ENCODE data around the gene PTPRR. TPM values are rescaled to one million over a fixed set of nuclear protein-coding genes. Genes with fewer than 3 reads are reported as not detected.

The PTPRR gene
- total and polyA plus RNA-seq, 2 donors (not counting 1 experiment from before 2014, with no cell fraction given), result not detected

DNA sequence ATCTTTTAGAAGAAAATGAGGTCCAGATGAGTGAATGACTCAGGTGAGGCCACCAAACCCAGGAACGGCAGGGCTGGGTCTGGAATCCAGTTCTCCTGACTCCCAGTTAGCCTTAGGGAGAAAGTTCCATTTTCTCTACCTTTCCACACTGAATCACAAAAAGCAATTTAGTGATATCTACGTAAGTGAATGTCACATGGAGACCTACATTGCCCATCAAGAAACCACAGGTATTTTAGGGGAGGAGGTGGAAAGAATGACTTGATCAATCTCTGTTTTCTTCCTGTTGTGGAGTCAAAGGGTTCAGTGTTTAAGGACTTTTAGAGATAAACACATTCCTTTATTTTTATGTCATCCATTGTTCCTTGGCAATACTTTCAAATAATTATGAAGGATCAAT, 176.4 kb downstream of the PTPRR start:
- peaks cover 0 to 4% (median 0%) of the 10 kb centered on the region in 4 experiments for H3K27me3 ChIP-seq (replicated peaks in 1 of 4; ENCODE audit: control extremely low read depth in 1 of 4, control insufficient read depth in 3 of 4, insufficient read depth in 4 of 4, low read length in 3 of 4)
- no peaks in the 10 kb centered on the region for H3K79me2 ChIP-seq (ENCODE audit: control insufficient read depth, insufficient read depth, low read length)
- no peaks in the 10 kb centered on the region for H3K36me3 ChIP-seq (replicated peaks in 1 of 2; ENCODE audit: control extremely low read depth in 1 of 2, control insufficient read depth in 1 of 2, extremely low read depth in 1 of 2, insufficient read depth in 2 of 2, low read length in 1 of 2)
- peaks cover 13% of the 10 kb centered on the region for H3K27me3 Mint-ChIP-seq
- TF ChIP-seq EZH2 (IDR thresholded peaks at IDR 0.05; ENCODE audit: borderline replicate concordance, insufficient read depth, low read depth, low read length, poor library complexity, severe bottlenecking), result no peak
- TF ChIP-seq, protein P1, sequence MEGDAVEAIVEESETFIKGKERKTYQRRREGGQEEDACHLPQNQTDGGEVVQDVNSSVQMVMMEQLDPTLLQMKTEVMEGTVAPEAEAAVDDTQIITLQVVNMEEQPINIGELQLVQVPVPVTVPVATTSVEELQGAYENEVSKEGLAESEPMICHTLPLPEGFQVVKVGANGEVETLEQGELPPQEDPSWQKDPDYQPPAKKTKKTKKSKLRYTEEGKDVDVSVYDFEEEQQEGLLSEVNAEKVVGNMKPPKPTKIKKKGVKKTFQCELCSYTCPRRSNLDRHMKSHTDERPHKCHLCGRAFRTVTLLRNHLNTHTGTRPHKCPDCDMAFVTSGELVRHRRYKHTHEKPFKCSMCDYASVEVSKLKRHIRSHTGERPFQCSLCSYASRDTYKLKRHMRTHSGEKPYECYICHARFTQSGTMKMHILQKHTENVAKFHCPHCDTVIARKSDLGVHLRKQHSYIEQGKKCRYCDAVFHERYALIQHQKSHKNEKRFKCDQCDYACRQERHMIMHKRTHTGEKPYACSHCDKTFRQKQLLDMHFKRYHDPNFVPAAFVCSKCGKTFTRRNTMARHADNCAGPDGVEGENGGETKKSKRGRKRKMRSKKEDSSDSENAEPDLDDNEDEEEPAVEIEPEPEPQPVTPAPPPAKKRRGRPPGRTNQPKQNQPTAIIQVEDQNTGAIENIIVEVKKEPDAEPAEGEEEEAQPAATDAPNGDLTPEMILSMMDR (IDR thresholded peaks at IDR 0.05), result no peak
- DNase-seq (no peak), ATAC-seq (ENCODE audit: low read depth) (no peak)
- H3K9me3 ChIP-seq (ENCODE audit: control extremely low read depth in 1 of 3, control insufficient read depth in 2 of 3, insufficient read depth in 1 of 3, low read length in 2 of 3), result no peaks in the 10 kb centered on the region
- H3K4me2 ChIP-seq (replicated peaks; ENCODE audit: low read depth, low read length, poor library complexity, severe bottlenecking), result no peak overlapping the region
- no peaks in the 10 kb centered on the region for H3K9me3 Mint-ChIP-seq (ENCODE audit: insufficient read depth)
- H3K4me3 Mint-ChIP-seq, result no peak overlapping the region
- H4K20me1 ChIP-seq (ENCODE audit: control insufficient read depth, insufficient read depth, low read length, poor library complexity, severe bottlenecking), result no peaks in the 10 kb centered on the region
- no peaks in the 10 kb centered on the region for H3K4me1 Mint-ChIP-seq
- H3K9ac ChIP-seq (ENCODE audit: low read length), result no peak overlapping the region
- no CpG with 5 or more reads among the region's 2 CpGs for whole genome bisulfite sequencing (ENCODE audit: insufficient coverage)
- intact Hi-C loops (cut with micrococcal nuclease), result no loop called here
- H3K27ac Mint-ChIP-seq, result no peak overlapping the region
- CTCF ChIA-PET, result no interaction called here
- no peak overlapping the region for H2AFZ ChIP-seq (ENCODE audit: insufficient read depth, low read depth, low read length, poor library complexity, severe bottlenecking)
- POLR2A ChIA-PET, result no interaction called here
- H3K27ac ChIP-seq (ENCODE audit: low read length in 2 of 2), result no peak overlapping the region
- H3K4me1 ChIP-seq (ENCODE audit: control insufficient read depth in 2 of 2, insufficient read depth in 2 of 2, low read length in 2 of 2), result no peaks in the 10 kb centered on the region
- H3K4me3 ChIP-seq (ENCODE audit: control extremely low read depth in 1 of 5, extremely low read depth in 1 of 5, insufficient read depth in 1 of 5, low read depth in 2 of 5, low read length in 4 of 5), result no peak overlapping the region

DNA sequence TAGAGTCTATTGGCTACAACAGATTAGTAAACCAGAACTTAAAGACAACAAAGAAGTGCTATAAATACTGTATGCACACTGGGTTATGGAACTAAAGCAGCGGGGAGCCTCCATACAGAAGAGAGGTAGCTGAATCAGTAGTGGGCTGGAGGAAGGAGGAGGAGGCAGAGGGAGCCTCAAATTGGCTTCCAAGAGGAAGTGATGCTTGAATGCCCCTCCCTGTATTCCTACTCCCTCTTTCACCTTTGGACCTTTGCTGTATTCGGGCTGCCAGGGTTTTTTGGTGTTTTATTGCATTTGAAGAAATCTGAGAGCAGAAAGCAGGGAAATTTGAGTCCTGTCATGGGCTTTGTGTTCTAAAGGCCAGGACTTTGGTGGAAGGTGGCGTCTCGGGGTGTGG, 179.3 kb downstream of the PTPRR start:
- Mint-ChIP-seq H3K27me3 (peaks cover 13% of the 10 kb centered on the region), H3K9me3 (ENCODE audit: insufficient read depth) (no peaks in the 10 kb centered on the region), H3K4me1 (no peaks in the 10 kb centered on the region), H3K27ac (no peak overlapping the region), H3K4me3 (no peak overlapping the region)
- no peak for TF ChIP-seq EZH2 (IDR thresholded peaks at IDR 0.05; ENCODE audit: borderline replicate concordance, insufficient read depth, low read depth, low read length, poor library complexity, severe bottlenecking)
- TF ChIP-seq, protein P1 (IDR thresholded peaks at IDR 0.05), result no peak
- H4K20me1 ChIP-seq (ENCODE audit: control insufficient read depth, insufficient read depth, low read length, poor library complexity, severe bottlenecking), result no peaks in the 10 kb centered on the region
- DNase-seq, result no peak
- ChIA-PET CTCF (interaction anchor here (1.0 to 1.1 kb wide), 2 partner anchors 9 to 11 kb away, joined by 3 read pairs; no protein-coding TSS in a partner anchor), POLR2A (no interaction called here)
- ATAC-seq (ENCODE audit: low read depth), result no peak
- no peak overlapping the region for H3K9ac ChIP-seq (ENCODE audit: low read length)
- H3K4me2 ChIP-seq (replicated peaks; ENCODE audit: low read depth, low read length, poor library complexity, severe bottlenecking), result no peak overlapping the region
- 85% methylated on average over 2 of the region's 4 CpGs for WGBS (ENCODE audit: insufficient coverage)
- no peaks in the 10 kb centered on the region for H3K4me1 ChIP-seq (ENCODE audit: control insufficient read depth in 2 of 2, insufficient read depth in 2 of 2, low read length in 2 of 2)
- no peak overlapping the region for H3K27ac ChIP-seq (ENCODE audit: low read length in 2 of 2)
- H3K4me3 ChIP-seq (ENCODE audit: control extremely low read depth in 1 of 5, extremely low read depth in 1 of 5, insufficient read depth in 1 of 5, low read depth in 2 of 5, low read length in 4 of 5), result no peak overlapping the region
- intact Hi-C loops (cut with micrococcal nuclease), result no loop called here
- H2AFZ ChIP-seq (ENCODE audit: insufficient read depth, low read depth, low read length, poor library complexity, severe bottlenecking), result no peak overlapping the region
- H3K9me3 ChIP-seq (ENCODE audit: control extremely low read depth in 1 of 3, control insufficient read depth in 2 of 3, insufficient read depth in 1 of 3, low read length in 2 of 3), result no peaks in the 10 kb centered on the region
- peaks cover 0 to 4% (median 0%) of the 10 kb centered on the region in 4 experiments for H3K27me3 ChIP-seq (replicated peaks in 1 of 4; ENCODE audit: control extremely low read depth in 1 of 4, control insufficient read depth in 3 of 4, insufficient read depth in 4 of 4, low read length in 3 of 4)
- no peaks in the 10 kb centered on the region for H3K79me2 ChIP-seq (ENCODE audit: control insufficient read depth, insufficient read depth, low read length)
- no peaks in the 10 kb centered on the region for H3K36me3 ChIP-seq (replicated peaks in 1 of 2; ENCODE audit: control extremely low read depth in 1 of 2, control insufficient read depth in 1 of 2, extremely low read depth in 1 of 2, insufficient read depth in 2 of 2, low read length in 1 of 2)

Data from B cell (primary cell).